ENCODE results near the gene SNRPD3.

DNA sequence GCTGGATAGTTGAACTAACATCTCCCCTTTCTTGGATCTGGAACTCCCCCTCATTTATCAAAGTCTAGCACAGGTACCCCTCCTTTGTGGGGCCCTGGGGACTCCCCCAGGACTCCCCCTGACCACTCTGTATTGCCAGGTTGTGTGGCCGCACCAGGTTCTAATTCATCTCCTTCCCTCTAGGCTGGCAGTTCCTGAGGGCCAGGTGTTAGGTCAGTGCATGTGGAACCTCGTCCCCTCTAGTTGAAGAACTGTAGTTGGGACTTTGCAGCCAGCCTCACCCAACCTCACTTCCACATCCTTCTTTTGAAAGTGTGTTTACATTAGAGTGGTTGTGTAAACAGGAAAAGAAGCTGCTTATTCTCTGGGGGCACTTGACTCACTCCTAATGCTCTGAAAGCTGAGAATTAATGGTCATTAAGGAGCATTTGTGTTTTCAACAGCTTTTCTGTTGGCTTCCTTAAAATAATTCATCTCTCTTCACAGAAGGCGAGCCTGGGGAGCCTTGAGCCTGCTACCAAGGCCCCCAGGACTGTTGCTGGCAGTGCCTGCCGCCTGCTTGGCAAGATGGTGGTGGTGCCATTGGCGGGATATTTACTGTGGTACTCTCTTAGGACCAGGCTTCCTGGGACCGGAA lies 48.9 kb upstream of the SNRPD3 start:
- TF ChIP-seq CTCF (IDR thresholded peaks at IDR 0.05 in 2 of 3, conservative IDR thresholded peaks at IDR 0.05 in 1 of 3; ENCODE audit: borderline replicate concordance in 1 of 3, insufficient read depth in 1 of 3, low read depth in 2 of 3, low read length in 2 of 3) (no peak), POLR2AphosphoS5 (IDR thresholded peaks at IDR 0.05; ENCODE audit: low read depth, low read length) (no peak), ZFX (IDR thresholded peaks at IDR 0.05) (no peak), POLR2A (IDR thresholded peaks at IDR 0.05; ENCODE audit: borderline replicate concordance, extremely low read depth, insufficient read depth, insufficient read length) (no peak), EZH2 (IDR thresholded peaks at IDR 0.05) (no peak), EZH2phosphoT487 (IDR thresholded peaks at IDR 0.05; ENCODE audit: borderline replicate concordance) (no peak), JUND (IDR thresholded peaks at IDR 0.05) (no peak), ZBTB33 (IDR thresholded peaks at IDR 0.05; ENCODE audit: extremely low read depth, insufficient replicate concordance, low read length) (no peak), RAD21 (IDR thresholded peaks at IDR 0.05; ENCODE audit: low read depth) (no peak), CBX3 (IDR thresholded peaks at IDR 0.05; ENCODE audit: low read depth) (no peak)
